IPS-20b (cell line): ENCODE data around the gene DDIT4L.
"Not testable (repeated sequence)": the region's sequence is repeated elsewhere in the genome, so short reads cannot be mapped to it uniquely, and the experiment has no call there.

Experiments
- H3K27ac ChIP-seq: one replicate; pipeline ENCODE4 v1.5.1; 2013; ENCODE audit warnings: low read length
- H3K27me3 ChIP-seq: 2 replicates; pipeline ENCODE4 v1.6.1; 2013; ENCODE audit warnings: mild to moderate bottlenecking, low read length, inconsistent platforms; ENCODE audit not compliant: insufficient read depth
- H3K36me3 ChIP-seq: 2 replicates; pipeline ENCODE4 v1.6.1; 2013; ENCODE audit warnings: low read depth, mild to moderate bottlenecking, inconsistent platforms, low read length, moderate library complexity; ENCODE audit not compliant: insufficient read depth
- H3K4me1 ChIP-seq: 2 replicates; pipeline ENCODE4 v1.6.1; 2013; ENCODE audit warnings: mild to moderate bottlenecking, control low read depth, inconsistent platforms, low read length, moderate library complexity; ENCODE audit not compliant: insufficient read depth
- H3K4me3 ChIP-seq: 2 replicates; pipeline ENCODE4 v1.5.1; 2013; ENCODE audit warnings: mild to moderate bottlenecking, low read length, inconsistent platforms
- H3K9ac ChIP-seq: 2 replicates; pipeline ENCODE4 v1.6.1; 2013; ENCODE audit warnings: low read depth, mild to moderate bottlenecking, inconsistent platforms, low read length, moderate library complexity
- H3K9me3 ChIP-seq: 2 replicates; pipeline ENCODE4 v1.6.1; 2013; ENCODE audit warnings: mild to moderate bottlenecking, low read depth, low read length, inconsistent platforms; ENCODE audit not compliant: insufficient read depth

Gene DDIT4L

GRCh38 chr4:100164808-100165760, 25.2 kb downstream of the DDIT4L start:
- Histone ChIP-seq H3K9me3 (peaks cover 9% of the 10 kb centered on the region; the same call in 1 of the 2 replicates), H3K4me1 (peaks cover 6% of the 10 kb centered on the region), H3K9ac (no peak overlapping the region), H3K27ac (no peak overlapping the region), H3K36me3 (no peaks in the 10 kb centered on the region), H3K4me3 (no peak overlapping the region), H3K27me3 (no peaks in the 10 kb centered on the region)

- Histone ChIP-seq H3K27ac (no peak overlapping the region), H3K9ac (no peak overlapping the region), H3K9me3 (peaks cover 9% of the 10 kb centered on the region; the same call in 1 of the 2 replicates), H3K4me3 (no peak overlapping the region), H3K4me1 (peaks cover 6% of the 10 kb centered on the region), H3K27me3 (no peaks in the 10 kb centered on the region), H3K36me3 (no peaks in the 10 kb centered on the region)
Observed at GRCh38 chr4:100162027-100162685, 28.1 kb downstream of the DDIT4L start.

DNA sequence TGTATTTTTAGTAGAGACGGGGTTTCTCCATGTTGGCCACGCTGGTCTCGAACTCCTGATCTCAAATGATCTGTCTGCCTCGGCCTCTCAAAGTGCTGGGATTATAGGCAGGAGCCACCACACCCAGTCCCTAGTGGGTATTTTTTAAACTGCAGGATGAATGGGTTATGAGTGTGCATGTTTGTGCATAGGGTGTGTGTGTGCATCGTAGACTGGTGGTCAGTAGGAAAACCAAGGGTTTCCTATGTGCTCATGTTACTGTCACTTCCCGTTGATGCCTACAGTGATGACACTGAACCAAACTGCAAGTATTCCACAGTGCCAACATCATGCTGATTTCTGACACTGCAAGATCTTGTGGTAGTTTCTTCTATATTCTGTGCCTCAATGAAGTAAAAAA, 41.1 kb downstream of the DDIT4L start:
- no peak overlapping the region for H3K27ac ChIP-seq
- no peaks in the 10 kb centered on the region for H3K27me3 ChIP-seq
- H3K9me3 ChIP-seq = no peaks in the 10 kb centered on the region
- no peaks in the 10 kb centered on the region for H3K4me1 ChIP-seq
- no peak overlapping the region for H3K4me3 ChIP-seq
- H3K9ac ChIP-seq = no peak overlapping the region
- H3K36me3 ChIP-seq = no peaks in the 10 kb centered on the region

GRCh38 chr4:100147684-100148083, 42.6 kb downstream of the DDIT4L start:
- H3K4me1 ChIP-seq = no peaks in the 10 kb centered on the region
- no peak overlapping the region for H3K4me3 ChIP-seq
- H3K9ac ChIP-seq = no peak overlapping the region
- no peaks in the 10 kb centered on the region for H3K36me3 ChIP-seq
- no peaks in the 10 kb centered on the region for H3K9me3 ChIP-seq
- no peaks in the 10 kb centered on the region for H3K27me3 ChIP-seq
- H3K27ac ChIP-seq = no peak overlapping the region

DNA sequence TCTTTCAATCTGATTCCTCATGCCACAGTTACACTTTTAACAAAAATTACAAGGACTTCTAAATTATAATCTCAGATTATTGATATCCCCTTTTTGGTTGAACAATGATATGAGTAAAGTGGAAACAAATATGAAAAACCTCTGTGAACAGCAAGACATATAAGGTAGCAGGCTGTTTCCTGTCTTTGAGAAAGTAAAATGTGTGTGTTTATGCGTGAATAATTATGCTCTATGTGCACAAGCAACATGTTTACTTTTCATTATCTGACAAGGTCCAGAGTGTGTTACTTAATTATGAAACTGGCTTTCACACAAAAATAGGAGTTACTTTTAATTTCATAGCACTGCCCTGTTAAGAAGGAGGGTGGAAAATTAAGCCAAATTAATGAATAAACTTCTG, 43.1 kb downstream of the DDIT4L start:
- Histone ChIP-seq H3K27me3 (no peaks in the 10 kb centered on the region), H3K36me3 (no peaks in the 10 kb centered on the region), H3K9ac (no peak overlapping the region), H3K27ac (no peak overlapping the region), H3K4me1 (no peaks in the 10 kb centered on the region), H3K9me3 (no peaks in the 10 kb centered on the region), H3K4me3 (no peak overlapping the region)

DNA sequence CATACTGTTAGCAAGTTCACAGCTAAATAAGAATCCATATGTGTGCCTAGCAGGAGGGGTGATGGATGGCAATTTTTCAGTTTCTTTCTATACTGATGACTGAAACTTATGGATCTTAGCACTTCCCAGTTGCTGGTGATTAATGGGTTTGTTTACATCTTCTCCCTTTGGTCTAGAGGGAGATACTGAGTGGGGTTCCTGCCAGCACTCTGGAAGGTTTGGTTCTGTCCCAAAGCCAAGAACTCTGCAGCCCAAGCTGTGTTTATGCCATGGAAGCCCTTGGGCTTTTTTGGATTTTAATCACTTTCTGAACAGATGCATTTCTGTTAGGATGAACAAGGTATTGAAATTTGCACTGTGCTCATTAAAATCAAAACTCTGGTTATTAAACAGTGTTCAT, 43.5 kb downstream of the DDIT4L start:
- H3K27me3 ChIP-seq = no peaks in the 10 kb centered on the region
- H3K4me3 ChIP-seq = no peak overlapping the region
- no peak overlapping the region for H3K27ac ChIP-seq
- H3K9ac ChIP-seq = no peak overlapping the region
- no peaks in the 10 kb centered on the region for H3K4me1 ChIP-seq
- H3K36me3 ChIP-seq = no peaks in the 10 kb centered on the region
- H3K9me3 ChIP-seq = no peaks in the 10 kb centered on the region

- H3K9ac ChIP-seq, H3K4me3 ChIP-seq, H3K27ac ChIP-seq, H3K27me3 ChIP-seq, H3K4me1 ChIP-seq, H3K36me3 ChIP-seq: not testable (repeated sequence)
- peaks cover 14% of the 10 kb centered on the region; the same call in 1 of the 2 replicates for H3K9me3 ChIP-seq
Observed at GRCh38 chr4:100137320-100137719, 52.9 kb downstream of the DDIT4L start.
